HG03354 (cell line): Measurements from ENCODE around the gene CCDC60.

Source experiments
- ATAC-seq: cut with Tn5 transposase; IDR thresholded peaks from one replicate; pipeline ENCODE4 v1.9.1; 2021; ENCODE audit warnings: mild to moderate bottlenecking; ENCODE audit not compliant: unreplicated experiment, poor library complexity, severe bottlenecking

CCDC60 gene

DNA sequence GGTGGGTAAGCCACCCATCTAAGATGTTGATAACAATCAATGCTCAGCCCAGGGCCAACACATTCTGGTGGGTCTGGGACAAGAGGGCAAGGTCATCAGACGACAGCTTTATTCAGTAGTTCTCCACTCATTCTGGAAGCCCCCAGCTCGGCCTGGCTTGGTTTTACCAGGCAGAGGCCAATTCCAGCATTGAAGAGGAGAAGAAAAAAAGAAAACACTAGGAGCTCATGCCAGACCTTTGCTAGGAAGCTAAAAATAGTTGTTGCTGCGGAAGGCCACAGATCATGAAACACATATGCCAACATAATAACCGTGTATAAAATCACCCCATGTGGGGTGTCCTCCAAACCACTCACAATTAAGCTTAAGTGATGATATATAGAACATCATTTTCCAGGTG lies 44.4 kb downstream of the CCDC60 start:
- no peak for ATAC-seq

- ATAC-seq, result no peak
These were observed 47.1 kb downstream of the CCDC60 start for GRCh38 chr12:119381471-119382235.

DNA sequence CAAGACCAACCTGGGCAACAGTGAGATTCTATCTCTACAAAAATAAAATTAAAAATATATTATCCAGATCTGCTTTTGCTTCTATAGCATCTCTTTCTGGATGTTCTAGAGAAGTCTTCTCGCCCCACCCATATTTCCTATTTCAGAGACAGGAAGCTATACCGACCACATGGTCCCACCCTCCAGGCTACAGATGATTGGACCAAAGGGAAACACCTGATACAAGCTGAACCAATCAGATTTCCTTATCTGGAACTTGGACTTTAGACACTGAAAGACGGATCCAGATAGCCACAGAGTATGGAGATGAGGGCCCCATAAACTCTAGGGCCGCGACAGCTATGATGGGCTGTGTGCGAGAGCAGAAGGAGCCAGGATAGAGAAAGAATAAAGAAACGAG lies 48.7 kb downstream of the CCDC60 start:
- ATAC-seq, result no peak

DNA sequence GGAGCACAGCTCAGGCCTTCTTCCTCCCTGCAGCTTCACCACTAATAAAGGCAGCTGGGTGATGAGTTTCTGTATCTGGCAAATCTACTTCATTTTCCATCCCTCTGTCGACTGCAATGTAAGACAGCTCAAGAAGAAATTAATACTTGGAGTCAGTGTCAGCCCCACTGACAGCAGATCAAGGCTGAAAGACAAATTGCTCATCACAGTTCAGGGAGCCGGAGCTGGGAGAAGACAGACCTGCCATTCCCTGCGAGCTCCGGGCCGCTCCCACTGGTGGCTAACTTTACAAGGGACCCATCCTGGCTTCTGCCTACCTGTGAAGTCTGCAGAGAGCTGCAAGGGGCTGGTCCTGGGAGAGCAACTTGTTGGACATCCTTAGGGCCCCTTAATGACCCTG lies 49.8 kb downstream of the CCDC60 start:
- no peak for ATAC-seq

GRCh38 chr12:119385659-119386058 lies 51.1 kb downstream of the CCDC60 start:
- ATAC-seq, result no peak

- no peak for ATAC-seq
These were observed 55.2 kb downstream of the CCDC60 start for GRCh38 chr12:119389687-119390086.

DNA sequence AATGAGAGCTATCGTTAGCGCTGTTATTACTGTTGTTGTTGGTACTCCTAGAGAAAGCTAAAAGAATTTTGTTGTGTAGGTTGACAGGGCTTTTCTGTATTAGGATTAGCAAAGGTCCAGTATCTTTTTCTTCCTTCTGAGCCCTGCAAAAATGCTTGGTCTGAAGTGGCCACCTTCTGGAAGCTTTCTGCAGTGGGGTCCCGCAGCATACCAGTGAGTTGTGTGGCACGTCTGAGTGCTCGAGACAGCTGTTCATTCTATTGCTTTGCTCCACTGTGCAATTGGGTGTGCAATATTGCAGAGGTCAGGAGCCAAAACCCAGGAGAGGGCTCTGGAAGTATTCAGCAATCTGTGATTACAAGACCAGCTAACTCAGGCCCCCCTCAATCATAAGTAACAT lies 57.1 kb downstream of the CCDC60 start:
- no peak for ATAC-seq

DNA sequence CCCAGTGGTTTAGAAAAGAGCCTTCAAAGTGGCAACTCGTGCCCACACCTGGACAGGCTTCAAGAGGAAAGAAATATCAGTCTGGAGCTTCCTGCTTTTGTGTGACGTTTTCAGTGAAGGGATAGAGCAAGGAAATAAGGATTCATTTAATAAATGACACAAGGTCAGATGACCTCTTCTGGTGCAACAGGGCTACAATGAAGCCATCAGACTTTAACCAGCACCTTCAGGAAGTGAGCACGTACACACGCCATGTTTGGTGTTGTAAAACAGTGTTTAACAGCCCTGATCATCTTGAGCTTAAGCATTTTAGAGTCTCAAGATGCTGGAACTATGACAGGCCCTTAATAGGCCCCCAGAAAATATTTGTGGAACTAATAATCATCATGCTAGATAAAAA lies 59.1 kb downstream of the CCDC60 start:
- no peak for ATAC-seq

GRCh38 chr12:119397540-119397939 lies 63.0 kb downstream of the CCDC60 start:
- ATAC-seq, result no peak

- ATAC-seq, result no peak
These were observed 63.7 kb downstream of the CCDC60 start for GRCh38 chr12:119398190-119398589.

- ATAC-seq, result no peak
These were observed 64.8 kb downstream of the CCDC60 start for GRCh38 chr12:119399301-119399700.

DNA sequence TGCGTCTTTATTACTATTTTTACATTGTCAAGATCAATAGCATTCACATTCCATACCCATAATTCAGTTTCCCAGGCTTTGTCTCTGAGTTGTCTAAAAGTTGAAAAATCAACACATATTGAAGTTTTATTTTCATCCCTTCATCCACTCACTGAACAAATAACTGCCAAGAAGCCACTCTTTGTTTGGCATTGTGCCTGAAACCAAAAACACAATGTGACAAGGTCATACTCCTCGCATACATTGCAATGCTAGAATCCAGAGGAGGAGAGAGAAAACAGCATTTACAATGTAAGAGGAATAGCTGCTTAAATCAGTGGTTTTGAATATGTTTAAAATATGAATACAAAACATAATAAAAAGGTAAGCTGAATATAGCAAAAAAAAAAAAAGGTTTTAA lies 71.8 kb downstream of the CCDC60 start:
- ATAC-seq, result no peak

DNA sequence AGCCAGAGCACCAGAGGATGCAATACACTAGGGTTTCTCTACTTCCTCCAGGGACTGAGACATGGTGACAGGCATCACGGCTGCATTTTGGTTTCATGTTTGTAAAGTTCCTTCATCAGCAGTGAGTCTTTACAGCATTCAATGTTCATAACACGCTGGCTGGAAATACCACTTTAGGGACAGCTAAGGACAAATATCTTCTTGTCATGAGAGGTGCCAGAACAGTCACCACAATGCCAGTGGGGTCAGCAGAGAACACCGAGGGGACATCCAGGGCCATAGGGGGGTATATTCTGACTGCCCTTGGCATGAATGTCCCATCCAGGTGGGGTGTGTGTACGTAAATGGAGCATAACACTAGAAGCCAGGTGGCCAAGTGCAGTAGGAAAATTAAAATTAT lies 72.3 kb downstream of the CCDC60 start:
- ATAC-seq, result no peak

DNA sequence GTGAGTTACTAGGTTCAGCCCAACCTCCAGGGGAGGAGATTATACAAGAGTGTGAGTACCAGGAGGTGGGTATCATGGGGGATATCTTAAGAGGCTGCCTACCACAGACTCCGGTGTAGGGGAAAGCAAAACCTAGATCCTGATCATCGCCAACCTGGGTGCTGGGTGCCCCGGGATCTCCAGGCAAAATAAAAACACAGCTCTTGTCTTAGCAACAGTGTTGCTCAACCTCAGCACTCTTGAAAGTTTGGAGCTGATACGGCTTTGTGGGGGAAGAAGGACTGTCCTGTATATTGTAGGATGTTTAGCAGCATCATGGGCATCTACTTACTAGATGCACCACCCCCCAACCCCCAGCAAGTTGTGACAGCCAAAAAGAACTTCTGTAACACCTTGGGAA lies 74.5 kb downstream of the CCDC60 start:
- no peak for ATAC-seq

DNA sequence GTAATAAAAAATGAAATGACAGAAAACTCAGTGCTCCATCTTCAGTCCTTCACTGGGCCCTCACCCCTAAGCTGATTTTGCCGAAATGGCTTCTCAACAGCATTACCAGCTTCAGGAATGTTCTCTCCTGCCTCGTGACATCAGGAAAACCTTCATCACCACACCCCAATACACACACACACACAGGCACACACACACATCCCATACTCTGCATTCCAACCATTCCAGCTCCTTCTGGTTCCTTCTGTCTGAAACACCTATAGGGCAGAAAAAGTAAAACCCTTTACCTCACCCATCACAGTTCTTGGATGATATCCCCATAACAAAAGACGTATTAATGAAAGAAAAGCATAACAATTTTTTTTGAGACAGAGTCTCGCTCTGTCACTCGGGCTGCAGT lies 75.9 kb downstream of the CCDC60 start:
- no peak for ATAC-seq

GRCh38 chr12:119412306-119412705 lies 77.8 kb downstream of the CCDC60 start:
- no peak for ATAC-seq

DNA sequence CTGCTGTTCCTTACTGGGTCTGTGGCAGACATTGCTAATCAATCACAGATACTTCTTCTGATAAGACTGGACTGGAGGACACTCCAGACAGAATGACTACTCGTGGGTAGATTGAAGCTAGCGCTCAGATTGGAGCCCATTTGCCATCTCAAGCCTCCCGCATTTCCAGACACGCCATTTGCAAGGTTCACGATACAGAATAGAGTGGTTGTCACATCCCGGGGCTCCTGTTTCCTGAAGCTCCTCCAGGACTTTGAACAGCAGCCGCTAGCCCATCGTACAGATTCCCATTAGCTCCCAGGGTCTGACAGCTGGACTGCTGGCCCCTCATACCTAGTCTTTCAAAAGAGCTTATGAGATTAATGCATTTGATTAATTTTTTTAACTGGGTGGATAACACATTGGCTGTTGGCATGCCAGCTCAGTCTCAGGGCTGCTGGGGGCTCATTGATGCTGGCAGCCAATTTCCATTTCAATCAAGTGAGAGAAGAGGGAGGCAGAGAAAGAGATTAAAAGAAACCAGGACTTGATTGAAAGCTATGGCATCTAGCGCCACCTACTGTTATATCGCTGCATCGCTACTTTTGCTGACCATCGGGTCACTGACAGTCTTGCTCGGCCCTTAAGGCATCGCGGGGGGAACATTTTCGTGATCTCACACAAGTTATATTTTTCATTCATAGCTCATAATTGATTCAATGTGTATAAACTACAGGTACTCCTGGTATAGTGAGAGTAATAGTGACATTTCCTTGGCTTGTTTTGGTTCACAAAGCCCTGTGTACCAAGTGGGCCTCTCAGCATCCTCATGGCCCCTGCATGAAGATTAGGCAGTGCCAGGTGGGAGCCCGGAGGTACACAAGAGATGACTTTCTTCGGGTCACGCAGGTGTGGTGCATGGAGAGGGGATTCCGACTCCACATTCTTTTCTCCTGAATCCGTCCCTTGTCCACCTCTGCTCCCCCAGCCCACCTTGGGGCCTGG lies 78.6 kb downstream of the CCDC60 start:
- no peak for ATAC-seq

DNA sequence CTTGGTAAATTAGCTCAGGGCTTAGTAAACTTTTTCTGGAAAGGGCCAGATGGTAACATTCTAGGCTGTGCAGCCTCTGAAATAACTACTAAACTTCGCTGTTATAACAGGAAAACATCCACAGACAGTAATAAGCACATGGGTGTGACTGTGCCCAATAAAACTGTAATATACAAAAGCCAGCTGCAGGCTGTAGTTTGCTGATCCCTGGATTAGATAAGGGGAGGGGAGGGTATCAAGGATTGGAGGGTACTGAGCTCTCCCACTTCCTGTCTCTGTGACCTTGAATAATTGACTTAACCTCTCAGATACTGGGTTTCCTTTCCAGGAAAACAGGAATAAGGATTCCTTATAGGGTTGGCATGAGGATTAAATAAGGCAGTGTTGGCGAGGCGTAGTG lies 81.2 kb downstream of the CCDC60 start:
- ATAC-seq, result no peak

GRCh38 chr12:119417440-119417839 lies 82.9 kb downstream of the CCDC60 start:
- no peak for ATAC-seq

DNA sequence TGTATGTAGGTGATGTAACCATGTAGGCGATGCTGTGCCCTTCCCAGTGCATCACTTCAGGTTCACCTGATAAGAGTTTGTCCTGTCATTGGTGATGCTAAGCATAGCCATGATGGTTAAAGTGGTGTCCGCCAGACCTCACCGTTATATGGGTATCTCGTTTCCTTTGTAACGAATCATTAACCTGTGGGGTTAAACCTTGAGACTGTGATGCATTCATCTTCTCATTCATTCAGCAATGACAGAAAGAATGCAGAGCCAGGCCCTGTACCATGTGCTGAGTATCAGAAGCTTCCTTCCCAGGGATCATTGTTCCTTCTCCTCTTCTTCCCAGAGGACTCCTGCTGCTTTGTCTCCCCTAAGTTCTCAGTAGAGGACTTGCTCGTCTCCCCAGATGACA lies 84.9 kb downstream of the CCDC60 start:
- no peak for ATAC-seq

- no peak for ATAC-seq
These were observed 88.8 kb downstream of the CCDC60 start for GRCh38 chr12:119423285-119423684.
